Gastroesophageal sphincter (tissue), 3 donors: Measurements from ENCODE around the gene NDFIP2.

Source experiments
- CTCF ChIP-seq, 4 experiments: fragments of 200-600 bp in 2 of 4; fragments of 450-650 bp in 2 of 4; sonication (generic) in 1 of 4; IDR thresholded peaks; one replicate each; pipeline ENCODE4 v1.5.1; 2017 to 2019; ENCODE audit warnings: antibody characterized with exemption in 4 of 4, mild to moderate bottlenecking in 2 of 4, moderate library complexity in 2 of 4
- POLR2A ChIP-seq, 2 donors: fragments of 450-650 bp; IDR thresholded peaks; one replicate each; pipeline ENCODE4 v1.6.1; 2017; ENCODE audit warnings: antibody characterized with exemption in 2 of 2, mild to moderate bottlenecking in 2 of 2, moderate library complexity in 1 of 2
- POLR2AphosphoS5 ChIP-seq: sonication (generic); formaldehyde crosslinking; IDR thresholded peaks from one replicate; pipeline ENCODE4 v1.6.1; 2017; ENCODE audit warnings: antibody characterized with exemption

GRCh38 chr13:79519255-79519654 is 38.3 kb downstream of the NDFIP2 start:
- TF ChIP-seq CTCF (IDR thresholded peaks at IDR 0.05) (no peak), POLR2AphosphoS5 (no peak), POLR2A (IDR thresholded peaks at IDR 0.05) (no peak)
